Adrenal gland (tissue), 5 donors: ENCODE data around the gene GCNT3.

Experiments used
- CTCF ChIP-seq, 6 experiments: fragments of 450-650 bp in 4 of 6; fragments of 200-600 bp in 2 of 6; sonication (generic) in 1 of 6; IDR thresholded peaks; 1 replicate in 5 of 6; 2 replicates in 1 of 6; pipeline versions ENCODE4 v1.5.1 to v1.8.0; 2016 to 2021; ENCODE audit warnings: antibody characterized with exemption in 6 of 6, mild to moderate bottlenecking in 2 of 6, moderate library complexity in 1 of 6
- POLR2A ChIP-seq, 2 donors: fragments of 450-650 bp; IDR thresholded peaks; one replicate each; pipeline ENCODE4 v1.6.1; 2017; ENCODE audit warnings: antibody characterized with exemption in 2 of 2, mild to moderate bottlenecking in 2 of 2, moderate library complexity in 1 of 2
- donor health status: DM: no; HTN: no; CAD: no.

GRCh38 chr15:59567324-59567723, 44.3 kb upstream of the GCNT3 start:
- TF ChIP-seq CTCF (IDR thresholded peaks at IDR 0.05) = no peak
- TF ChIP-seq POLR2A (IDR thresholded peaks at IDR 0.05) = no peak
